Motor neuron (in vitro differentiated cells): ENCODE results near the gene WDFY3. TPM values are rescaled to one million over a fixed set of nuclear protein-coding genes. Genes with fewer than 3 reads are reported as not detected.

Experiments
- ATAC-seq, 8 experiments: fragments of 200-7000 bp; cut with Tn5 transposase; replicated peaks in 6 of 8; 2 replicates each; pipeline ENCODE4 v1.8.0; 2021; ENCODE audit warnings: mild to moderate bottlenecking in 8 of 8, moderate library complexity in 8 of 8
- H3K27ac ChIP-seq, 2 donors: fragments of 250-450 bp; sonication (Bioruptor Pico); 2 replicates each; pipeline ENCODE4 v1.9.0; 2021; ENCODE audit warnings: antibody characterized with exemption in 2 of 2, mild to moderate bottlenecking in 2 of 2, moderate library complexity in 1 of 2
- H3K4me1 ChIP-seq, 2 donors: fragments of 250-450 bp; sonication (Bioruptor Pico); replicated peaks in 1 of 2; 2 replicates each; pipeline ENCODE4 v1.6.1; 2021; ENCODE audit warnings: antibody characterized with exemption in 2 of 2, mild to moderate bottlenecking in 2 of 2, moderate library complexity in 1 of 2
- H3K4me3 ChIP-seq, 5 donors: fragments of 250-450 bp; sonication (Bioruptor Pico); 2 replicates each; pipeline ENCODE4 v1.9.0; 2021; ENCODE audit warnings: antibody characterized with exemption in 5 of 5, mild to moderate bottlenecking in 5 of 5, moderate library complexity in 4 of 5
- WGBS, 10 experiments: fragments of 450-650 bp; shearing (Covaris generic); methylation state at CpG; one replicate each; pipeline ENCODE4 v1.0.0; 2022; 5-methylcytosine and 5-hydroxymethylcytosine counted together
- in situ Hi-C, 9 experiments: fragments of 400-800 bp; cut with MboI; loops; one replicate each; pipeline ENCODE4 v1.15.0; 2021; ENCODE audit warnings: low sequenced_read_pairs in 9 of 9, low pct_unique_long_range_greater_than_20kb in 2 of 9; ENCODE audit not compliant: unreplicated experiment in 9 of 9
- total RNA-seq, 8 experiments: library from RNA; unstranded; fragments of 300-600 nt; gene quantifications; 2 replicates each; pipeline versions ENCODE4 v1.2.3 to v1.2.4, GENCODE V29; 2022

WDFY3 gene
- total RNA-seq, 8 experiments from 2014 or later, result 41.2 to 155 (median 52.1) TPM

GRCh38 chr4:84792366-84793301 is 173.9 kb downstream of the WDFY3 start:
- no peak overlapping the region for H3K4me3 ChIP-seq
- peaks cover 8 to 10% of the 10 kb centered on the region in 2 donors for H3K4me1 ChIP-seq
- in situ Hi-C loops, result no loop called here
- WGBS, 10 experiments, result 0 to 100% (median 60%) methylated on average over 1 to 4 of the region's 4 CpGs; no CpG with 5 or more reads in 2 of the 10 experiments
- H3K27ac ChIP-seq, result no peak overlapping the region
- ATAC-seq, result peak in 3 of 8 experiments; percentile 93 to 97 (median 94)

- WGBS, 10 experiments, result 83 to 100% (median 93%) methylated on average over 1 to 5 of the region's 5 CpGs
- no peak overlapping the region for H3K4me3 ChIP-seq
- ATAC-seq, result no peak
- in situ Hi-C loops, result no loop called here
- peaks cover 0 to 3% of the 10 kb centered on the region in 2 donors for H3K4me1 ChIP-seq
- no peak overlapping the region for H3K27ac ChIP-seq
Measured at GRCh38 chr4:84790769-84791565, 175.5 kb downstream of the WDFY3 start.

- H3K27ac ChIP-seq, result no peak overlapping the region
- ATAC-seq, result no peak
- no peaks in the 10 kb centered on the region for H3K4me1 ChIP-seq
- in situ Hi-C loops, result no loop called here
- WGBS, 10 experiments, result 100% methylated on average over 1 of the region's 1 CpG; no CpG with 5 or more reads in 4 of the 10 experiments
- no peak overlapping the region for H3K4me3 ChIP-seq
Measured at GRCh38 chr4:84786478-84786877, 180.0 kb downstream of the WDFY3 start.

- in situ Hi-C loops, result no loop called here
- WGBS, 10 experiments, result 89 to 100% (median 100%) methylated on average over 1 to 4 of the region's 4 CpGs; no CpG with 5 or more reads in 2 of the 10 experiments
Measured at GRCh38 chr4:84782517-84782916, 184.0 kb downstream of the WDFY3 start.

GRCh38 chr4:84780719-84781118 is 185.8 kb downstream of the WDFY3 start:
- H3K27ac ChIP-seq, result no peak overlapping the region
- in situ Hi-C loops, result no loop called here
- no peaks in the 10 kb centered on the region for H3K4me1 ChIP-seq
- no peak for ATAC-seq
- 60 to 100% (median 94%) methylated on average over 1 to 3 of the region's 3 CpGs; no CpG with 5 or more reads in 3 of the 10 experiments for WGBS, 10 experiments
- H3K4me3 ChIP-seq, result no peak overlapping the region

More at GRCh38 chr4:84782517-84782916, 184.0 kb downstream of the WDFY3 start:
- ATAC-seq, result no peak
- H3K27ac ChIP-seq, result no peak overlapping the region
- no peak overlapping the region for H3K4me3 ChIP-seq
- H3K4me1 ChIP-seq, result no peaks in the 10 kb centered on the region

GRCh38 chr4:84778041-84778440 is 188.4 kb downstream of the WDFY3 start:
- in situ Hi-C loops, result no loop called here
- no peak overlapping the region for H3K27ac ChIP-seq
- no peak overlapping the region for H3K4me3 ChIP-seq
- no peak for ATAC-seq
- no peaks in the 10 kb centered on the region for H3K4me1 ChIP-seq

GRCh38 chr4:84767168-84767567 is 199.3 kb downstream of the WDFY3 start:
- in situ Hi-C loops, result loop anchor here in 2 of 9 experiments (25.0 kb wide), 1 partner anchor 195 kb away; the partner anchor contains the start of gene WDFY3 (in 2 of the 2)
- Histone ChIP-seq H3K4me3 (no peak overlapping the region), H3K4me1 (no peaks in the 10 kb centered on the region), H3K27ac (no peak overlapping the region)
- 50 to 100% (median 95%) methylated on average over 1 to 3 of the region's 3 CpGs for WGBS, 10 experiments
- ATAC-seq, result no peak

- H3K4me1 ChIP-seq, result no peaks in the 10 kb centered on the region
- H3K4me3 ChIP-seq, result no peak overlapping the region
- in situ Hi-C loops, result loop anchor here in 3 of 9 experiments (10.0 to 25.0 kb wide), 2 partner anchors 209 to 221 kb away; partner anchors contain the start of gene WDFY3 (in 2 of the 3)
- no peak for ATAC-seq
- no peak overlapping the region for H3K27ac ChIP-seq
- 70 to 96% (median 84%) methylated on average over 2 to 7 of the region's 7 CpGs for WGBS, 10 experiments
Measured at GRCh38 chr4:84753321-84753972, 213.0 kb downstream of the WDFY3 start.

GRCh38 chr4:84751707-84752106 is 214.8 kb downstream of the WDFY3 start:
- Histone ChIP-seq H3K27ac (no peak overlapping the region), H3K4me1 (no peaks in the 10 kb centered on the region), H3K4me3 (no peak overlapping the region)
- in situ Hi-C loops, result loop anchor here in 3 of 9 experiments (10.0 to 25.0 kb wide), 2 partner anchors 211 to 223 kb away; partner anchors contain the start of gene WDFY3 (in 2 of the 3)
- WGBS, 10 experiments, result 50 to 100% (median 93%) methylated on average over 2 to 4 of the region's 4 CpGs; no CpG with 5 or more reads in 1 of the 10 experiments
- ATAC-seq, result no peak

GRCh38 chr4:84750960-84751283 is 215.6 kb downstream of the WDFY3 start:
- in situ Hi-C loops, result loop anchor here in 3 of 9 experiments (10.0 to 25.0 kb wide), 2 partner anchors 211 to 224 kb away; partner anchors contain the start of gene WDFY3 (in 2 of the 3)
- WGBS, 10 experiments, result 86 to 100% (median 100%) methylated on average over 2 to 3 of the region's 3 CpGs; no CpG with 5 or more reads in 2 of the 10 experiments

GRCh38 chr4:84750260-84750959 is 216.1 kb downstream of the WDFY3 start:
- in situ Hi-C loops, result loop anchor here in 3 of 9 experiments (10.0 to 25.0 kb wide), 2 partner anchors 212 to 224 kb away; partner anchors contain the start of gene WDFY3 (in 2 of the 3)
- Histone ChIP-seq H3K4me1 (no peaks in the 10 kb centered on the region), H3K27ac (no peak overlapping the region), H3K4me3 (no peak overlapping the region)
- peak in 6 of 8 experiments; percentile 50 to 80 (median 70) for ATAC-seq
- WGBS, 10 experiments, result 0 to 50% (median 8%) methylated on average over 1 of the region's 1 CpG; no CpG with 5 or more reads in 3 of the 10 experiments

More at GRCh38 chr4:84750960-84751283, 215.6 kb downstream of the WDFY3 start:
- Histone ChIP-seq H3K4me1 (no peaks in the 10 kb centered on the region), H3K27ac (no peak overlapping the region), H3K4me3 (no peak overlapping the region)
- no peak for ATAC-seq

GRCh38 chr4:84740057-84740456 is 226.4 kb downstream of the WDFY3 start:
- ATAC-seq, result no peak
- H3K4me1 ChIP-seq, result no peaks in the 10 kb centered on the region
- in situ Hi-C loops, result loop anchor here in 1 of 9 experiments (25.0 kb wide), 1 partner anchor 222 kb away; the partner anchor contains the start of gene WDFY3

More at GRCh38 chr4:84740057-84740456, 226.4 kb downstream of the WDFY3 start:
- Histone ChIP-seq H3K27ac (no peak overlapping the region), H3K4me3 (no peak overlapping the region)
- WGBS, 10 experiments, result 40 to 100% (median 89%) methylated on average over 1 to 2 of the region's 2 CpGs; no CpG with 5 or more reads in 4 of the 10 experiments
